Neural cell (in vitro differentiated cells): ENCODE data around the gene CIITA. TPM values are rescaled to one million over a fixed set of nuclear protein-coding genes. Genes with fewer than 3 reads are reported as not detected.
A peak's percentile ranks its signal among the peaks of the same experiment; 100 is the strongest.

Source experiments
- H2AFZ ChIP-seq: fragments of 200-600, 300-800 bp; sonication (generic), shearing (Covaris generic); 2 replicates; pipeline ENCODE4 v1.6.0; 2014; ENCODE audit warnings: low read depth, mild to moderate bottlenecking, antibody characterized with exemption, low read length, moderate library complexity
- H3F3A ChIP-seq: fragments of 200-600 bp; shearing (Covaris generic); 2 replicates; pipeline ENCODE4 v1.6.1; 2016; ENCODE audit warnings: mild to moderate bottlenecking, moderate library complexity, mixed read lengths, antibody characterized with exemption, low read length; ENCODE audit not compliant: insufficient read depth, poor library complexity, severe bottlenecking
- H3K27ac ChIP-seq: fragments of 200-600, 300-800 bp; sonication (generic), shearing (Covaris generic); 2 replicates; pipeline ENCODE4 v1.5.1; 2014; ENCODE audit warnings: mild to moderate bottlenecking, low read length, moderate library complexity
- H3K27me3 ChIP-seq: fragments of 300-800, 200-600 bp; sonication (generic), shearing (Covaris generic); 2 replicates; pipeline ENCODE4 v1.6.0; 2014; ENCODE audit warnings: mild to moderate bottlenecking, low read depth, low read length, moderate library complexity; ENCODE audit not compliant: insufficient read depth
- H3K36me3 ChIP-seq: fragments of 300-800, 200-600 bp; sonication (generic), shearing (Covaris generic); 2 replicates; pipeline ENCODE4 v1.5.1; 2014; ENCODE audit warnings: mild to moderate bottlenecking, antibody characterized with exemption, low read length, moderate library complexity; ENCODE audit not compliant: insufficient read depth
- H3K4me2 ChIP-seq: fragments of 300-800, 200-600 bp; sonication (generic), shearing (Covaris generic); 2 replicates; pipeline ENCODE4 v1.6.0; 2014; ENCODE audit warnings: mild to moderate bottlenecking, low read length
- H3K4me3 ChIP-seq: fragments of 300-800, 200-600 bp; sonication (generic), shearing (Covaris generic); 2 replicates; pipeline ENCODE4 v1.5.1; 2014; ENCODE audit warnings: mild to moderate bottlenecking, low read length, moderate library complexity
- H3K79me2 ChIP-seq: fragments of 200-600 bp; shearing (Covaris generic); replicated peaks from 2 replicates; pipeline ENCODE4 v1.6.0; 2014; ENCODE audit warnings: mild to moderate bottlenecking, low read length, moderate library complexity; ENCODE audit not compliant: insufficient read depth
- H3K9ac ChIP-seq: fragments of 300-800, 200-600 bp; sonication (generic), shearing (Covaris generic); 2 replicates; pipeline ENCODE4 v1.6.1; 2016; ENCODE audit warnings: mild to moderate bottlenecking, low read length, mixed read lengths
- H3K9me2 ChIP-seq: fragments of 200-600 bp; shearing (Covaris generic); 2 replicates; pipeline ENCODE4 v1.6.1; 2016; ENCODE audit warnings: mild to moderate bottlenecking, low read length, mixed read lengths; ENCODE audit not compliant: insufficient read depth
- H3K9me3 ChIP-seq: fragments of 200-600, 300-800 bp; sonication (generic), shearing (Covaris generic); 2 replicates; pipeline ENCODE4 v1.6.1; 2016; ENCODE audit warnings: mild to moderate bottlenecking, mixed run types, low read length, moderate library complexity, mixed read lengths
- H4K20me1 ChIP-seq: fragments of 200-600 bp; shearing (Covaris generic); 2 replicates; pipeline ENCODE4 v1.6.1; 2016; ENCODE audit warnings: mild to moderate bottlenecking, mixed run types; ENCODE audit not compliant: insufficient read depth
- CTCF ChIP-seq: fragments of 450-650 bp; IDR thresholded peaks from 2 replicates; pipeline ENCODE4 v1.5.1; 2014; ENCODE audit warnings: antibody characterized with exemption, mild to moderate bottlenecking, moderate library complexity; ENCODE audit not compliant: poor library complexity, severe bottlenecking
- EP300 ChIP-seq: fragments of 450-650 bp; conservative IDR thresholded peaks from 2 replicates; pipeline ENCODE4 v1.6.1; 2014; ENCODE audit warnings: antibody characterized with exemption, mild to moderate bottlenecking, moderate library complexity; ENCODE audit not compliant: poor library complexity, severe bottlenecking
- EZH2 ChIP-seq: fragments of 200-600, 300-800 bp; shearing (Covaris generic), sonication (generic); IDR thresholded peaks from 2 replicates; pipeline ENCODE4 v1.6.1; 2014; ENCODE audit warnings: antibody characterized with exemption, low read length, borderline replicate concordance, mild to moderate bottlenecking; ENCODE audit not compliant: insufficient read depth, poor library complexity, severe bottlenecking
- MXI1 ChIP-seq: fragments of 450-650 bp; conservative IDR thresholded peaks from 2 replicates; pipeline ENCODE4 v1.6.1; 2014; ENCODE audit warnings: antibody characterized with exemption, mild to moderate bottlenecking; ENCODE audit not compliant: poor library complexity, severe bottlenecking
- POLR2AphosphoS5 ChIP-seq: IDR thresholded peaks from 2 replicates; pipeline ENCODE4 v1.6.1; 2012
- RAD21 ChIP-seq: fragments of 450-650 bp; conservative IDR thresholded peaks from 2 replicates; pipeline ENCODE4 v1.6.1; 2014; ENCODE audit warnings: antibody characterized with exemption, mild to moderate bottlenecking, moderate library complexity
- REST ChIP-seq: IDR thresholded peaks from 2 replicates; pipeline ENCODE4 v1.6.1; 2012; ENCODE audit warnings: borderline replicate concordance
- SMC3 ChIP-seq: fragments of 450-650 bp; conservative IDR thresholded peaks from 2 replicates; pipeline ENCODE4 v1.6.1; 2014; ENCODE audit warnings: antibody characterized with exemption, mild to moderate bottlenecking, moderate library complexity; ENCODE audit not compliant: poor library complexity
- TAF1 ChIP-seq: IDR thresholded peaks from 2 replicates; pipeline ENCODE4 v1.6.1; 2012; ENCODE audit warnings: low read depth
- polyA plus RNA-seq: library from polyadenylated mRNA; depleted of rRNA; stranded (reverse); fragments of >200 nt; gene quantifications from 2 replicates; pipeline ENCODE4 v1.2.3, GENCODE V29; 2014

The CIITA gene
- polyA plus RNA-seq, 1 donor from 2014 or later, result not detected

- no peaks in the 10 kb centered on the region for H3K9me3 ChIP-seq
- H3K9ac ChIP-seq, result peak overlapping the region; percentile 4
- H4K20me1 ChIP-seq, result no peaks in the 10 kb centered on the region
- H3K27ac ChIP-seq, result peak overlapping the region; percentile 78
- H2AFZ ChIP-seq, result no peak overlapping the region
- peak overlapping the region; percentile 7 for H3K4me3 ChIP-seq
- H3F3A ChIP-seq, result no peaks in the 10 kb centered on the region
- H3K36me3 ChIP-seq, result no peaks in the 10 kb centered on the region
- H3K79me2 ChIP-seq, result peaks cover 3% of the 10 kb centered on the region
- no peaks in the 10 kb centered on the region for H3K27me3 ChIP-seq
- TF ChIP-seq CTCF (no peak), EP300 (peak; percentile 14)
- H3K4me2 ChIP-seq, result no peak overlapping the region
- no peaks in the 10 kb centered on the region for H3K9me2 ChIP-seq
These were observed 80.9 kb downstream of the CIITA start for GRCh38 chr16:10957771-10958482.

- H3K9me2 ChIP-seq, result no peaks in the 10 kb centered on the region
- H3K9me3 ChIP-seq, result no peaks in the 10 kb centered on the region
- no peak overlapping the region for H3K9ac ChIP-seq
- H3K4me3 ChIP-seq, result no peak overlapping the region
- no peaks in the 10 kb centered on the region for H3F3A ChIP-seq
- H3K27ac ChIP-seq, result no peak overlapping the region
- H2AFZ ChIP-seq, result no peak overlapping the region
- no peaks in the 10 kb centered on the region for H3K27me3 ChIP-seq
- H3K79me2 ChIP-seq, result peaks cover 3% of the 10 kb centered on the region
- H3K4me2 ChIP-seq, result no peak overlapping the region
- TF ChIP-seq MXI1, result no peak
- TF ChIP-seq RAD21, result no peak
- no peak for TF ChIP-seq CTCF
- no peak for TF ChIP-seq EP300
- no peak for TF ChIP-seq POLR2AphosphoS5
- TF ChIP-seq SMC3, result no peak
- no peak for TF ChIP-seq TAF1
- no peak for TF ChIP-seq REST
- no peak for TF ChIP-seq EZH2
- no peaks in the 10 kb centered on the region for H3K36me3 ChIP-seq
- H4K20me1 ChIP-seq, result no peaks in the 10 kb centered on the region
These were observed 82.2 kb downstream of the CIITA start for GRCh38 chr16:10959161-10959560.
